Erythroblast (primary cell): ENCODE data around the gene STARD10.

ENCODE experiments used
- GATA1 ChIP-seq: IDR thresholded peaks from 2 replicates; pipeline ENCODE4 v1.6.1; 2011; ENCODE audit warnings: low read depth, mild to moderate bottlenecking, control low read depth, low read length, moderate library complexity
- POLR2A ChIP-seq: IDR thresholded peaks from 2 replicates; pipeline ENCODE4 v1.6.1; 2011; ENCODE audit warnings: mild to moderate bottlenecking, low read length

DNA sequence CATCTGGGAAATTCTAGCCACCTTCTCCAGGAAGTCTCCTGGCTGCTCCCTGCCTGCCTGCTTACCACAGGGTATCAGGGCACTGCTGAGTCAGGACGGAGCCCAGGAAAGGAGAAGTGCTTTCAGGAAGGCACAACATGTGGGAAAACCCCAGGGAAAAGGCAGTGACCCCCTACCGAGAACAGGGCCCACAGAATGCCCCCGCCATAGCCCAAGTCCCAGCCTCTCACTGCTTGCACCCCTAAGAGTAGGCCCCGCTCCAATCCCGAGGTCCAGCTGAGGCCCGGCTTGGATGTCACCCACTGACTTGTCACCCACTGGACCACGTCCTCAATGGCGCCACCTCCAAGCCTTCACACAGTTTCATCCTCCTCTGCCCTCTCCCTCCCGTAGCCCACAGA, 75.7 kb downstream of the STARD10 start:
- TF ChIP-seq POLR2A = no peak
- no peak for TF ChIP-seq GATA1
